HG02970 (cell line): Measurements from ENCODE around the gene PPAT.
"Not testable (repeated sequence)": the region's sequence is repeated elsewhere in the genome, so short reads cannot be mapped to it uniquely, and the experiment has no call there.

Source experiments
- ATAC-seq: cut with Tn5 transposase; IDR thresholded peaks from one replicate; pipeline ENCODE4 v1.9.1; 2021; ENCODE audit warnings: mild to moderate bottlenecking, moderate library complexity, moderate number of reproducible peaks; ENCODE audit not compliant: unreplicated experiment, low FRiP score

PPAT gene

DNA sequence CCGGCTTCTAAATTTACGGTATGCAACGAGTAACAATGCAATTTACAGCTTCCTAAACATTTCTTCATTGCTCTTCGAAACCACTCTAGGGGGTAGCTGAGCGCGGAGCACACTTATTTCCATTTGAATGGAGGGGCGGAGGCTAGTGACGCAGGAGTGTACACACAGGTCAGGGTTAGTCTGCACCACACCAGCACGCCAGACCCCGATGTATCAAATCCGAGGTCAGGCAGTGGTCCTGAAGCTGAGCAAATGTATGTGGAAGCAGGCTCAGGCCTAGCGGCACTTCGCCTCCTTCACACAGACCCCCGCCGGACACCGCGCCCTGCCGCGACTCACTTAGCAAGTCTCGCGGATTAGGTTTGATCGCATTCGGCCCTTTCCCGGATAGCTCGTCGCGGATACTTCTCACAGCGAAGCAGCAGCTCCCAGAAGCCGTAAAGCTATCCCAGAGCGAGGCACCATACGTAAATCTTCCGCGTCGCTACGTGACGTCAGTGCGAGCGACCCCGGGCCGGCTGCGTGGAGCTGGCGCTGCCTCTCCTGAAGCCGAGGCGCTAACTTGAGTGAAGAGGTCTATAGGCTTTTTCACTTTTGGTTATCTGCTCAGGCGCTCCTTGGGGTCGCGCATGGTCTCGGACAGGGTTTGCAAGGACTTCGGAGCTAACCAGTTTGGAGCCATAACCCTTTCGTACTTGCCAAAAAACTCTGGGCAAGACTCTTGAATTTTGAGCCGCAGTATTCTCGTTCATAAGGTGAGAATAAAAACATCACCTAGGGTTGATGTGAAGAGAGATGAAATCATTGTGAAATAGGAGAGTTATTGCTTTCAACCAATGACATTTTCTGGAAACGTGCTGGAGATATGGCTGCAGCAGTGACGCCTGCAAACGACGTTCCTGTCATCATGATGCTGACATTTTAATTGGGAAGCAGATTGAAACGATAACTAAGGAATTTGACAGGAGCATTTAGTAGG, 48.1 kb downstream of the PPAT start, which contains the start of gene AASDH:
AASDH (minus strand) TSS at position 469 of the 979 bp plus-strand sequence. CDS start 3,192 bp downstream, outside the sequence.
- ATAC-seq = peak; percentile 92

DNA sequence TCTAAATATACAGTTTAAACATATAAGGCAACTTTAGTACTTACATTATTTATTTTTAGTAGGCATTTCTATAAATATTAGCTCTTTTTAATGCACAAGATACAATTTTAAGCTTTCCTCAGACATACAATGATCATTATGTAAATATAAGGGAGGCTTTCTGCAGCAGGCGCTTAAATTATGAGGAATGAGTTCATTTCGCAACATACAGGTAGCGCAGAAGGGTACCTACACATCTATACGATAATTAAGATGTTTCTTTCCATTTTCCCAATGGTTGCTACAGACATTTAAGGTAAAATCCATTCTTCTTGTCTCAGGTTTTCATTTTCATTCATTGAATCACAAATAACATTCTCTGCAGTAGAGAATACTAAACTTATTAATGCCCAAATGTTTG, 49.3 kb downstream of the PPAT start:
- ATAC-seq = no peak

DNA sequence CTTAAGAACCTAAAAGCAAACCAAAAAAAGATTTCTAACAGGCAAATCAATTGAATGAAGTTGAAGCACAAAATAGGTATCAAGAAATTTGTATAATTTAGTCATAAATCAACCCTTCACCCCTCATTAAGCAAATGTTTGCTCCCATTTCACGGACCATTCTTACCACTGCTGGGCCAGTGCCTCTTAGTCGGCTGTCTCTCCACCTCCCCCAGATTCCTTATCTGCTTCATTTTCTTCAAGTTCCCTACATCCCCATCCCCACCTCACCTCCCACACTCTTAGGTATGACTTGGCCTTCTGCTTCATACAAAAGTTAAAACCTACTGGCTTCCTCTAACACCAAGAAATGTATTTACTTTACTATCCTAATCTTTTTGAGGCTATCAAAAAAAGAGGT, 60.0 kb downstream of the PPAT start:
- no peak for ATAC-seq

DNA sequence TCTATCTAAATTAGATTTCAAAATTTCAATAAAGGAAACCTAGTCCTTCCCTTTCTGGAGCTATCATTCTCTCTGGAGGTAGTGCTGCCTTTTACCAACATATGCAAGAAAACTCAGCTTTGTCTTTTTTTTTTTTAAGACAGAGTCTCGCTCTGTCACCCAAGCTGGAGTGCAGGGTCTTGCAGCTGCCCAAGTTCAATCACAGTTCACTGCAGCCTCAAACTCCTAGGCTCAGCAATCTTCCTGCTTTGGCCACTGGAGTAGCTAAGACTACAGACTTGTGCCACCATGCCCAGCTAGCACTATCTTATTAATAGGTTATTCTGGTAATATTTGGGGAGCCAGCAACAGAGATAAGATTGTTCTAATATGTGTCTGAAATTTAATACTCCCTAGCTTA, 60.5 kb downstream of the PPAT start:
- ATAC-seq = no peak

DNA sequence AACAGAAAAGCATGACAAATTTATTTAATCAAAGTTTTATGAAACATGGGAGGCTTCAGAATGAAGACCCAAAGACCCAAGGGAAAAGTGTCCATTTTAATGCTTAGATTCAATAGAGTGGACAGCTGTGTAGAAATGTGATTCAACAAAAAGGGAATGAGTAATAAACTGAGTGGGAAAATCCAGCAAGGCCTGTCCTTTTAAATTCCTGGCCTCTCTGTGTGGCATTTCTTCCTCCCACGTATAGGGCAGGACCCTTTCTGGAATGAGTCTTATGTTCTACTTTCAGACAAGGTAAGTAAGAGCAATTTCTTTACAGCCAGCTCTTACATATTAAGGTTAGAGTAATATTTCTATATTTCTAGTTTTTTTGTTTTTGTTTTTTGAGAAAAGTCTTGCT, 62.6 kb downstream of the PPAT start:
- no peak for ATAC-seq

DNA sequence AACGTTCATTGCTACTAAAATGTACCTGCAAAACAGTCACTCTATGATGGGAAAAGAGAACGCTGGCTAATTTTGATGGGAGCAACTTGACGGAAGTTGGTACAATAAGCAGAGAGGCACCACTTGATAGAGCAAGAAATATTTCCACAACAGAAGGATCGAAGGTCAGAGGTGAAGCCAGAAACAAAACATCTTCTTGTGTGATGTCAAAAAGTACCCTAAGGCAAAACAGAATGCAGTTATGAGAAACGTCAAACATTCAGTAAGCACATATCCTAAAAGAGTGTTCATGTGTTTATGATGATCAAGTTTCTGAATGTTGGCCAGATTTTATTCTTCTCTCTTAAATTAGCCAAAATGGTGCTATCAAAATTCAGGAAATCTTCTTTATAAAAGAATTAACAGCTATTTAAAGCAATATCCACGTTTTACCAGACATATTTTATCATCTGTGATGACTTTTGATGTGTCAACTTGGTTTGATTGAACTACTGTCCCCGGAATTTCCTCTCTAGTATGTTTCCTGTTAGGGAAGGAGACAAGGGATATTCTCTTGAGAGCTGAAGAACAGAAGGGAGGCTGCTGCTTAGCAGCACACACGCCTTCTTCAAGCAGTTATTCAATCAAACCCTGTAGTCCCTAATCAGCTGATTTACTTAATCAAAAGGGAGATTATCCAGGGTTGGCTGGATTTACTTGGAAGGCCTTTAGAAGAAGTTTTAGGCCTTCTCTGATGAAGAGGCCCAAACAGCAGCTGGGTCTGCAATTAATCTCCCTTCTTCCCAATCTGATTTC, 63.8 kb downstream of the PPAT start:
- no peak for ATAC-seq

GRCh38 chr4:56370377-56370776, 65.0 kb downstream of the PPAT start:
- no peak for ATAC-seq

GRCh38 chr4:56362981-56363380, 72.4 kb downstream of the PPAT start:
- not testable (repeated sequence) for ATAC-seq

GRCh38 chr4:56360071-56360470, 75.3 kb downstream of the PPAT start:
- no peak for ATAC-seq

GRCh38 chr4:56356650-56357049, 78.8 kb downstream of the PPAT start:
- ATAC-seq = no peak

DNA sequence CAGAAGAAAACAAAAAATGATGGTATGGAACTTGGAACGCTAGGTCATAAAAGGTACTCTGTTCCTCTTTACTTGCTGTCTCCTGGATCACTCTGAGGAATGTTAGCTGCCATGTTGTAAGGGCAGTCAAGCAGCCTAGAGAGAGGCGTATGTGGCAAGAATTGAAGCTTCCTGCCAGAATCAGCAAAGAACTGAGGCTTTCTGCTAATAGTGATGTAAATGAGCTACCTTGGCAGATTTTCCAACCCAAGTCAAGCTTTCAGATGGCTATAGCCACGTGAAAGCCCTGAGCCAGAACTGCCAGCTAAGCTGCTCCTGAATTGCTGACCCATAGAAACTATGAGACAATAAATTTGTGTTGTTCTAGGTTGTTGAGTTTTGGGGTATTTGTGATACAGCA, 86.8 kb downstream of the PPAT start:
- no peak for ATAC-seq

GRCh38 chr4:56345458-56345857, 90.0 kb downstream of the PPAT start:
- no peak for ATAC-seq
